Testis (tissue), 3 donors: ENCODE data around the gene DNAAF1. TPM values are rescaled to one million over a fixed set of nuclear protein-coding genes. Genes with fewer than 3 reads are reported as not detected.

Experiments used
- DNase-seq: peaks from one replicate; pipeline ENCODE4 v3.0.0-alpha.2; 2019
- H3K27ac ChIP-seq, 2 donors: fragments of 200-600 bp; sonication (generic); one replicate each; pipeline ENCODE4 v1.5.1; 2019
- H3K27me3 ChIP-seq: fragments of 200-600 bp; sonication (generic); one replicate; pipeline ENCODE4 v1.5.1; 2019
- H3K36me3 ChIP-seq: fragments of 200-600 bp; sonication (generic); one replicate; pipeline ENCODE4 v1.5.1; 2017; ENCODE audit warnings: low read depth; ENCODE audit errors: missing control alignments
- H3K4me1 ChIP-seq: fragments of 200-600 bp; sonication (generic); one replicate; pipeline ENCODE4 v1.5.1; 2019
- H3K4me3 ChIP-seq, 2 donors: fragments of 200-600 bp; sonication (generic); one replicate each; pipeline ENCODE4 v1.5.1; 2017 to 2019
- H3K9me3 ChIP-seq: fragments of 200-600 bp; sonication (generic); one replicate; pipeline ENCODE4 v1.5.1; 2017
- POLR2A ChIP-seq: fragments of 450-650 bp; IDR thresholded peaks from one replicate; pipeline ENCODE4 v1.6.1; 2017; ENCODE audit warnings: antibody characterized with exemption, mild to moderate bottlenecking, moderate library complexity
- WGBS, 2 donors: methylation state at CpG; one replicate each; pipeline ENCODE4 v1.1.5; 2018; 5-methylcytosine and 5-hydroxymethylcytosine counted together
- intact Hi-C: fragments of 100-400 bp; cut with DNase I; formaldehyde crosslinking; loops from one replicate; pipeline ENCODE4 v1.15.1; 2023; ENCODE audit warnings: low total_unique reads
- polyA plus RNA-seq: library from polyadenylated mRNA; stranded (reverse); fragments of 350-450 nt; fragmentation: Illumina TruSeq; extraction: RNeasy Lipid Tissue Mini Kit (QIAGEN cat#74804); gene quantifications from one replicate; pipeline ENCODE4 v1.2.3, GENCODE V29; 2014; ENCODE audit warnings: low read depth, low replicate concordance; ENCODE audit not compliant: insufficient read depth
- total RNA-seq, 2 donors: library from RNA; depleted of rRNA; stranded (reverse); fragments of >200 nt; gene quantifications; one replicate each; pipeline ENCODE4 v1.2.3, GENCODE V29; 2016
- TF ChIP-seq, protein P1 (sequence below), 3 experiments: fragments of 450-650 bp in 2 of 3; fragments of 200-600 bp in 1 of 3; sonication (generic) in 1 of 3; IDR thresholded peaks; one replicate each; pipeline ENCODE4 v1.5.1; 2016 to 2019; ENCODE audit warnings: antibody characterized with exemption in 3 of 3, mild to moderate bottlenecking in 2 of 3, moderate library complexity in 1 of 3

The DNAAF1 gene
- total and polyA plus RNA-seq, 3 donors from 2014 or later, result 50.9 to 161 (median 89.4) TPM

GRCh38 chr16:84183911-84184591 is 38.9 kb downstream of the DNAAF1 start:
- intact Hi-C loops, result loop anchor here (10.0 kb wide), 1 partner anchor 219 kb away; the partner anchor contains the start of gene NECAB2
- Histone ChIP-seq H3K27ac (peak overlapping the region; percentile 33 to 50), H3K4me3 (no peak overlapping the region), H3K36me3 (no peaks in the 10 kb centered on the region), H3K4me1 (peaks cover 30% of the 10 kb centered on the region), H3K9me3 (no peaks in the 10 kb centered on the region), H3K27me3 (no peaks in the 10 kb centered on the region)
- 74 to 82% methylated on average over 10 to 11 of the region's 11 CpGs for WGBS, 2 donors
- TF ChIP-seq POLR2A, result no peak
- TF ChIP-seq, protein P1, sequence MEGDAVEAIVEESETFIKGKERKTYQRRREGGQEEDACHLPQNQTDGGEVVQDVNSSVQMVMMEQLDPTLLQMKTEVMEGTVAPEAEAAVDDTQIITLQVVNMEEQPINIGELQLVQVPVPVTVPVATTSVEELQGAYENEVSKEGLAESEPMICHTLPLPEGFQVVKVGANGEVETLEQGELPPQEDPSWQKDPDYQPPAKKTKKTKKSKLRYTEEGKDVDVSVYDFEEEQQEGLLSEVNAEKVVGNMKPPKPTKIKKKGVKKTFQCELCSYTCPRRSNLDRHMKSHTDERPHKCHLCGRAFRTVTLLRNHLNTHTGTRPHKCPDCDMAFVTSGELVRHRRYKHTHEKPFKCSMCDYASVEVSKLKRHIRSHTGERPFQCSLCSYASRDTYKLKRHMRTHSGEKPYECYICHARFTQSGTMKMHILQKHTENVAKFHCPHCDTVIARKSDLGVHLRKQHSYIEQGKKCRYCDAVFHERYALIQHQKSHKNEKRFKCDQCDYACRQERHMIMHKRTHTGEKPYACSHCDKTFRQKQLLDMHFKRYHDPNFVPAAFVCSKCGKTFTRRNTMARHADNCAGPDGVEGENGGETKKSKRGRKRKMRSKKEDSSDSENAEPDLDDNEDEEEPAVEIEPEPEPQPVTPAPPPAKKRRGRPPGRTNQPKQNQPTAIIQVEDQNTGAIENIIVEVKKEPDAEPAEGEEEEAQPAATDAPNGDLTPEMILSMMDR (IDR thresholded peaks at IDR 0.05), result peak in 2 of 3 experiments; percentile 17 to 38
- DNase-seq, result no peak

DNA sequence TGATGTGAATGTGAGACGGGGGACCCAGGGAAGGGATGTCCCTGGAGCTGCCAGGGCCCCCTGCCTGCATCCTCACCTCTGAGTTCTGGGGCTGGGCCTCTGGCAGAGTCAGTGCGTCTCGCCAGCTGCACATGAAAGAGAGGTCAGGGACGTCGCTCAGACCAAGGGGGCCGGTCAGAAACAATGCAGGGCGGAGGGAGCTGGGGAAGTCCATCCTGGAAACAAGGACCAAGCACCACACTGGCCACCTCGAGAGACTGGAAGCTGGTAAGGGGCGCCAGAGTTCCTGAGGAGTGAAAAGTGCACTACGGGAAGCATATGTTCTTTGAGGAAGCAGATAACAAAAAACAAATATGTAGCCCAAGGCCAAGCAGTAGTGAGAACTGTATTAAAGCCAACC is 39.7 kb downstream of the DNAAF1 start:
- Histone ChIP-seq H3K9me3 (no peaks in the 10 kb centered on the region), H3K27me3 (no peaks in the 10 kb centered on the region), H3K27ac (peak overlapping the region; percentile 33 to 50), H3K4me3 (no peak overlapping the region), H3K4me1 (peaks cover 30% of the 10 kb centered on the region), H3K36me3 (no peaks in the 10 kb centered on the region)
- no peak for DNase-seq
- TF ChIP-seq, protein P1 (IDR thresholded peaks at IDR 0.05), result no peak
- no peak for TF ChIP-seq POLR2A
- intact Hi-C loops, result loop anchor here (10.0 kb wide), 1 partner anchor 220 kb away; the partner anchor contains the start of gene NECAB2
- 34 to 36% methylated on average over 9 to 10 of the region's 10 CpGs for WGBS, 2 donors

- H3K27ac ChIP-seq, result peak within 1 kb of the TSS; percentile 46 to 67
- peak; percentile 97 for DNase-seq
- H3K9me3 ChIP-seq, result no peaks in the 10 kb centered on the region
- 2 to 9% methylated on average over 14 to 55 of the region's 55 CpGs for WGBS, 2 donors
- intact Hi-C loops, result loop anchor here (10.0 kb wide), 1 partner anchor 222 kb away; the partner anchor contains the start of gene NECAB2
- H3K36me3 ChIP-seq, result no peaks in the 10 kb centered on the region
- H3K27me3 ChIP-seq, result no peaks in the 10 kb centered on the region
- H3K4me3 ChIP-seq, result peak within 1 kb of the TSS; percentile 81 to 98
- no peak for TF ChIP-seq POLR2A
- TF ChIP-seq, protein P1 (IDR thresholded peaks at IDR 0.05), result peak; percentile 92 to 97 (median 94)
- peaks cover 30% of the 10 kb centered on the region for H3K4me1 ChIP-seq
Measured at GRCh38 chr16:84186685-84187437, 41.8 kb downstream of the DNAAF1 start, which contains the start of gene TAF1C. TSS of gene TAF1C (minus strand) at chr16:84187057. CDS start at chr16:84184988, 2,069 bp downstream.

DNA sequence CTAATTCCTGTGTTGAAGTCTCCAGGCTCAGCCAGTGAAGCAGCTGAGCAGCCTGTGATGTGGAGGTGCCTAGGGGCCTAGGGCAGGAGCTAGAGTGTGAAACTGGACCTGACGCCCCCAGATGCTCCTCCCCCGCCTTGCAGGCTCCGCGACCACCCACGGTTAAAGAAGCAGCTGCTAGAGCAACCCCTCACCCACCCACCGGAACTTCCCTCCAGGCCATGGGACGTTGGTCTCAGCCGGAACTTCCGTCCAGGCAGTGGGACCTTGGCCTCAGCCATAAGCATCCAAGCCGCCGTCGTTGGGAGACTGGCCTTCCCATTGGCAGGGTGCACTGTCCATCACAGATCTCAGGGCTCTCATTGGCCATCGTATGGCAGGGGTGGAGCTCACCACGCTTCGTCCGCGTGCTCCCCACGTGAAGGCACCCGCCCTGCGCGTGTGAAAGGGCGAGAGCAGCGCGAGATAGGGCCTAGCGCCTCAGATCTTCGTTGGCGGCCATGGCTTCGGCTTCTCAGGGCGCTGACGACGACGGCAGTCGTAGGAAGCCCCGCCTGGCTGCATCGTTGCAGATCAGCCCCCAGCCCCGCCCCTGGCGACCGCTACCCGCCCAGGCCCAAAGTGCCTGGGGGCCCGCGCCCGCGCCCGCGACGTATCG is 45.8 kb downstream of the DNAAF1 start, which contains the start of gene ADAD2:
Gene ADAD2 (plus strand): TSS at position 427 of the 658 bp plus-strand sequence. CDS start 74 bp downstream, at position 501.
- DNase-seq, result peak; percentile 88
- H3K4me1 ChIP-seq, result peaks cover 3% of the 10 kb centered on the region
- intact Hi-C loops, result no loop called here
- H3K9me3 ChIP-seq, result no peaks in the 10 kb centered on the region
- H3K27me3 ChIP-seq, result no peaks in the 10 kb centered on the region
- TF ChIP-seq, protein P1 (IDR thresholded peaks at IDR 0.05), result no peak
- no peak for TF ChIP-seq POLR2A
- 73 to 77% methylated on average over 29 to 47 of the region's 47 CpGs for WGBS, 2 donors
- no peaks in the 10 kb centered on the region for H3K36me3 ChIP-seq
- peak within 1 kb of the TSS; percentile 38 to 61 for H3K4me3 ChIP-seq
- H3K27ac ChIP-seq, result no peak within 1 kb of the TSS
